H1 (cell line): Measurements from ENCODE around the gene ZNF689. TPM values are rescaled to one million over a fixed set of nuclear protein-coding genes. Genes with fewer than 3 reads are reported as not detected.

ENCODE experiments used
- CTCF ChIA-PET: fragments of 300-600 bp; sonication (Branson Sonifier 250); formaldehyde crosslinking; loops from one replicate; lab custom pipeline; 2021; ENCODE audit not compliant: partially characterized antibody; lab: Charles Lee
- POLR2A ChIA-PET: fragments of 300-600 bp; sonication (Branson Sonifier 250); formaldehyde crosslinking; loops from one replicate; lab custom pipeline; 2021; ENCODE audit warnings: inconsistent platforms; ENCODE audit not compliant: partially characterized antibody; lab: Charles Lee
- DNase-seq, 2 experiments: peaks; one replicate each; pipeline versions ENCODE4 v3.0.0 to v3.0.0-alpha.2; 2010 to 2022; ENCODE audit warnings: low spot score in 2 of 2, low read depth in 1 of 2, mixed read lengths in 1 of 2
- FAIRE-seq: peaks from 2 replicates; lab custom pipeline; 2011; peaks lifted over from hg19 to GRCh38; lab: Jason Lieb, UNC
- H2AFZ ChIP-seq: 2 replicates; pipeline ENCODE4 v1.8.1; 2012; ENCODE audit warnings: low read length, inconsistent platforms
- H2AK5ac ChIP-seq: 2 replicates; pipeline ENCODE4 v1.6.1; 2013; ENCODE audit warnings: low read depth, low read length
- H2BK120ac ChIP-seq: replicated peaks from 2 replicates; pipeline ENCODE3; 2013; ENCODE audit warnings: low read depth, low read length, inconsistent platforms
- H2BK12ac ChIP-seq: 2 replicates; pipeline ENCODE4 v1.6.1; 2013; ENCODE audit warnings: low read depth, low read length
- H2BK15ac ChIP-seq: 2 replicates; pipeline ENCODE4 v1.6.1; 2013; ENCODE audit warnings: low read length
- H2BK20ac ChIP-seq: 2 replicates; pipeline ENCODE4 v1.6.1; 2013; ENCODE audit warnings: low read length
- H2BK5ac ChIP-seq: 2 replicates; pipeline ENCODE4 v1.6.1; 2013; ENCODE audit warnings: low read depth, low read length
- H3K14ac ChIP-seq: 2 replicates; pipeline ENCODE4 v1.6.1; 2013; ENCODE audit warnings: inconsistent platforms; ENCODE audit not compliant: insufficient read length
- H3K18ac ChIP-seq: 2 replicates; pipeline ENCODE4 v1.6.1; 2013; ENCODE audit warnings: low read length; ENCODE audit errors: extremely low read depth
- H3K23ac ChIP-seq: 2 replicates; pipeline ENCODE4 v1.6.1; 2013; ENCODE audit warnings: inconsistent platforms; ENCODE audit not compliant: insufficient read length
- H3K23me2 ChIP-seq: 2 replicates; pipeline ENCODE4 v1.6.1; 2013; ENCODE audit warnings: low read depth, low read length
- H3K27ac ChIP-seq: 2 replicates; pipeline ENCODE4 v1.6.1; 2011; ENCODE audit warnings: low read depth, low read length, inconsistent platforms
- H3K27me3 ChIP-seq, 4 experiments: replicated peaks in 1 of 4; 1 replicate in 1 of 4; 2 replicates in 3 of 4; pipeline versions ENCODE4 v1.6.1 to v1.8.1; 2011 to 2013; ENCODE audit warnings: low read length in 3 of 4, mild to moderate bottlenecking in 3 of 4, inconsistent platforms in 2 of 4, mixed read lengths in 2 of 4, moderate library complexity in 1 of 4; ENCODE audit not compliant: control insufficient read depth in 3 of 4, insufficient read depth in 3 of 4; ENCODE audit errors: extremely low read depth in 1 of 4
- H3K36me3 ChIP-seq, 4 experiments: 2 replicates each; pipeline versions ENCODE4 v1.6.1 to v1.8.1; 2011 to 2013; ENCODE audit warnings: mild to moderate bottlenecking in 4 of 4, low read length in 3 of 4, moderate library complexity in 2 of 4, control low read depth in 1 of 4, inconsistent platforms in 1 of 4; ENCODE audit not compliant: insufficient read depth in 4 of 4, control insufficient read depth in 2 of 4
- H3K4ac ChIP-seq: replicated peaks from 2 replicates; pipeline ENCODE3; 2013; ENCODE audit warnings: low read length, low read depth, mixed read lengths, inconsistent platforms; ENCODE audit not compliant: insufficient read length
- H3K4me1 ChIP-seq, 4 experiments: replicated peaks in 1 of 4; 1 replicate in 1 of 4; 2 replicates in 3 of 4; pipeline versions ENCODE4 v1.6.1 to v1.8.1; 2011 to 2013; ENCODE audit warnings: low read length in 3 of 4, inconsistent platforms in 2 of 4, mixed read lengths in 1 of 4; ENCODE audit not compliant: insufficient read depth in 4 of 4, control insufficient read depth in 3 of 4
- H3K4me2 ChIP-seq, 2 experiments: 2 replicates each; pipeline versions ENCODE4 v1.6.1 to v1.8.1; 2011 to 2013; ENCODE audit warnings: low read depth in 2 of 2, low read length in 2 of 2, control low read depth in 1 of 2, inconsistent platforms in 1 of 2, mild to moderate bottlenecking in 1 of 2; ENCODE audit not compliant: insufficient read depth in 1 of 2
- H3K4me3 ChIP-seq, 4 experiments: fragments of 200-600, 300-600 bp in 1 of 4; sonication (generic), shearing (Covaris generic), sonication (Bioruptor Twin) in 1 of 4; 2 replicates each; pipeline versions ENCODE4 v1.5.1 to v1.8.1; 2011 to 2016; ENCODE audit warnings: low read length in 4 of 4, low read depth in 3 of 4, control low read depth in 2 of 4, inconsistent platforms in 2 of 4, mild to moderate bottlenecking in 2 of 4, mixed read lengths in 1 of 4, moderate library complexity in 1 of 4; ENCODE audit not compliant: insufficient read depth in 2 of 4; ENCODE audit errors: extremely low read depth in 1 of 4
- H3K56ac ChIP-seq: replicated peaks from 2 replicates; pipeline ENCODE3; 2013; ENCODE audit warnings: low read depth, mild to moderate bottlenecking, mixed read lengths, low read length, inconsistent platforms; ENCODE audit not compliant: insufficient read length
- H3K79me1 ChIP-seq: 2 replicates; pipeline ENCODE4 v1.6.1; 2013; ENCODE audit warnings: low read depth, low read length, control low read depth
- H3K79me2 ChIP-seq, 2 experiments: 2 replicates each; pipeline versions ENCODE4 v1.6.1 to v1.8.1; 2012 to 2013; ENCODE audit warnings: low read length in 2 of 2, mild to moderate bottlenecking in 2 of 2, inconsistent platforms in 1 of 2; ENCODE audit not compliant: insufficient read depth in 2 of 2, control insufficient read depth in 1 of 2
- H3K9ac ChIP-seq, 4 experiments: replicated peaks in 1 of 4; 1 replicate in 1 of 4; 2 replicates in 3 of 4; pipeline versions ENCODE4 v1.6.1 to v1.8.1; 2011 to 2013; ENCODE audit warnings: low read depth in 3 of 4, low read length in 3 of 4, control low read depth in 2 of 4, mild to moderate bottlenecking in 2 of 4, moderate library complexity in 2 of 4, inconsistent platforms in 1 of 4; ENCODE audit errors: extremely low read depth in 1 of 4
- H3K9me3 ChIP-seq, 2 experiments: 2 replicates each; pipeline versions ENCODE4 v1.6.1 to v1.8.1; 2012 to 2013; ENCODE audit warnings: mild to moderate bottlenecking in 2 of 2, moderate library complexity in 2 of 2, control low read depth in 1 of 2, inconsistent platforms in 1 of 2, low read depth in 1 of 2, low read length in 1 of 2, mixed read lengths in 1 of 2; ENCODE audit not compliant: insufficient read depth in 2 of 2
- H4K20me1 ChIP-seq, 2 experiments: replicated peaks in 1 of 2; 2 replicates each; pipeline versions ENCODE3 to v1.8.1; 2011 to 2013; ENCODE audit warnings: inconsistent platforms in 2 of 2, low read length in 2 of 2, mild to moderate bottlenecking in 1 of 2; ENCODE audit not compliant: insufficient read depth in 2 of 2, control insufficient read depth in 1 of 2
- H4K5ac ChIP-seq: 2 replicates; pipeline ENCODE4 v1.6.1; 2013; ENCODE audit warnings: low read length, low read depth, mixed read lengths, inconsistent platforms; ENCODE audit not compliant: insufficient read length
- H4K8ac ChIP-seq: 2 replicates; pipeline ENCODE4 v1.8.0; 2013; ENCODE audit warnings: mild to moderate bottlenecking, moderate library complexity, low read length, inconsistent platforms; ENCODE audit not compliant: insufficient read depth; ENCODE audit errors: extremely low read depth
- H4K91ac ChIP-seq: replicated peaks from 2 replicates; pipeline ENCODE3; 2013; ENCODE audit warnings: low read length, mixed read lengths, inconsistent platforms; ENCODE audit not compliant: insufficient read length
- NANOG ChIP-seq: IDR thresholded peaks from 2 replicates; pipeline ENCODE4 v1.6.1; 2011; ENCODE audit warnings: low read length, low read depth, mild to moderate bottlenecking, inconsistent platforms; ENCODE audit not compliant: insufficient read depth, poor library complexity, severe bottlenecking
- RNF2 ChIP-seq: fragments of 200-900, 300-1000 bp; sonication (generic); IDR thresholded peaks from 2 replicates; pipeline ENCODE4 v1.7.1; 2016; ENCODE audit warnings: borderline replicate concordance, low read depth, mild to moderate bottlenecking, antibody characterized with exemption, low read length; ENCODE audit not compliant: poor library complexity, severe bottlenecking; ENCODE audit errors: missing control alignments
- SIX5 ChIP-seq: IDR thresholded peaks from 2 replicates; pipeline ENCODE4 v1.6.1; 2011; ENCODE audit warnings: mild to moderate bottlenecking, low read depth, low read length
- SP1 ChIP-seq: IDR thresholded peaks from 2 replicates; pipeline ENCODE4 v1.6.1; 2011; ENCODE audit warnings: low read depth, low read length
- WGBS, 2 experiments: shearing (Covaris generic) in 1 of 2; methylation state at CpG; one replicate each; pipeline versions ENCODE4 v1.1.6 to v1.1.7; 2013 to 2015; ENCODE audit warnings: low lambda C conversion rate in 2 of 2, mixed read lengths in 2 of 2, inconsistent platforms in 1 of 2, low coverage in 1 of 2, missing lambda C conversion rate in 1 of 2; ENCODE audit not compliant: insufficient replicate concordance in 2 of 2, insufficient coverage in 1 of 2, insufficient read length in 1 of 2; ENCODE audit errors: extremely low coverage in 1 of 2, missing lambda C conversion rate in 1 of 2; 5-methylcytosine and 5-hydroxymethylcytosine counted together
- polyA plus RNA-seq, 7 experiments: library from polyadenylated mRNA; depleted of rRNA in 3 of 7; stranded (reverse) in 5 of 7; unstranded in 2 of 7; fragments of >200 nt in 5 of 7; fragments of 200-250 nt in 2 of 7; gene quantifications; 1 replicate in 5 of 7; 2 replicates in 1 of 7; 4 replicates in 1 of 7; pipeline versions ENCODE4 v1.2.1 to v1.2.3, GENCODE V29; 2011 to 2013; ENCODE audit warnings: missing spikeins in 2 of 7, mixed read lengths in 2 of 7
- total RNA-seq: library from RNA; stranded (reverse); fragmentation: NEBNext Ultra II Directional; extraction: Animal tissue kit (Norgen Biotek cat#: 25700); gene quantifications from 2 replicates; pipeline ENCODE4 v1.2.1, GENCODE V29; 2021

The ZNF689 gene
- total and polyA plus RNA-seq, 2 of the 8 experiments (the other 6 are each of a cell fraction or from before 2014, with no cell fraction given) = 14.3 to 15.3 TPM

- no peak for FAIRE-seq
These were observed 21.5 kb downstream of the ZNF689 start for GRCh38 chr16:30588651-30589050.

More at GRCh38 chr16:30588651-30589050, 21.5 kb downstream of the ZNF689 start:
- H3K18ac ChIP-seq = no peak overlapping the region
- H3K9me3 ChIP-seq = no peaks in the 10 kb centered on the region
- peaks cover 7% of the 10 kb centered on the region; the same call in 1 of the 2 replicates for H3K23me2 ChIP-seq
- H3K27me3 ChIP-seq = no peaks in the 10 kb centered on the region
- peaks cover 0 to 6% (median 2%) of the 10 kb centered on the region in 4 experiments; a peak in 2 of 8 replicates for H3K36me3 ChIP-seq
- no peak overlapping the region for H2BK12ac ChIP-seq
- no peak overlapping the region for H3K9ac ChIP-seq
- WGBS, 2 experiments = 94% methylated on average over 2 of the region's 2 CpGs; no CpG with 5 or more reads in 1 of the 2 experiments
- H3K23ac ChIP-seq = no peak overlapping the region
- no peak overlapping the region for H2AFZ ChIP-seq
- no peak overlapping the region for H3K14ac ChIP-seq
- peaks cover 0 to 8% of the 10 kb centered on the region in 2 experiments; a peak in 2 of 4 replicates for H3K79me2 ChIP-seq
- H2BK120ac ChIP-seq = no peak overlapping the region
- no peak overlapping the region for H2BK15ac ChIP-seq
- POLR2A ChIA-PET = interaction anchor here (2.1 to 5.3 kb wide), 2 partner anchors 20 to 47 kb away, joined by 4 to 32 read pairs; partner anchors contain the start of gene ZNF689
- peak overlapping the region; percentile 46; the same call in 1 of the 2 replicates for H4K8ac ChIP-seq
- H2BK5ac ChIP-seq = no peak overlapping the region
- no peak overlapping the region for H4K91ac ChIP-seq
- no peak overlapping the region for H3K27ac ChIP-seq
- no peaks in the 10 kb centered on the region; a peak in 2 of 7 replicates for H3K4me1 ChIP-seq
- no peak overlapping the region for H3K56ac ChIP-seq
- no peaks in the 10 kb centered on the region for H4K20me1 ChIP-seq
- H3K4ac ChIP-seq = no peak overlapping the region
- no peak overlapping the region for H4K5ac ChIP-seq
- H2AK5ac ChIP-seq = no peak overlapping the region
- no peak overlapping the region for H2BK20ac ChIP-seq
- DNase-seq = no peak
- H3K79me1 ChIP-seq = peaks cover 6% of the 10 kb centered on the region
- no peak overlapping the region for H3K4me3 ChIP-seq
- TF ChIP-seq NANOG = no peak
- no peak for TF ChIP-seq SP1
- TF ChIP-seq SIX5 = no peak
- TF ChIP-seq RNF2 = no peak
- TF ChIP-seq, all 59 proteins: peak for 0
- no peak overlapping the region for H3K4me2 ChIP-seq
- CTCF ChIA-PET = interaction anchor here (1.1 to 4.5 kb wide), 5 partner anchors 9 to 147 kb away, joined by 3 to 21 read pairs (median 4); no protein-coding TSS in a partner anchor
